Lower lobe of right lung (tissue), 2 donors: Measurements from ENCODE around the gene SIM2. TPM values are rescaled to one million over a fixed set of nuclear protein-coding genes. Genes with fewer than 3 reads are reported as not detected.
A peak's percentile ranks its signal among the peaks of the same experiment; 100 is the strongest.

ENCODE experiments used
- ATAC-seq, 2 donors: fragments of 200-7000 bp; cut with Tn5 transposase; one replicate each; pipeline ENCODE4 v1.9.1; 2020 to 2022; ENCODE audit warnings: mild to moderate bottlenecking in 2 of 2, moderate library complexity in 2 of 2
- DNase-seq: peaks from one replicate; pipeline ENCODE4 v3.0.0-alpha.2; 2020
- H3K27ac ChIP-seq: fragments of 200-600 bp; one replicate; pipeline ENCODE4 v1.8.0; 2022
- H3K27me3 ChIP-seq: fragments of 200-600 bp; one replicate; pipeline ENCODE4 v1.8.0; 2022; ENCODE audit warnings: low read depth
- H3K36me3 ChIP-seq: fragments of 200-600 bp; one replicate; pipeline ENCODE4 v1.8.0; 2022; ENCODE audit warnings: mild to moderate bottlenecking
- H3K4me1 ChIP-seq: fragments of 200-600 bp; one replicate; pipeline ENCODE4 v1.8.0; 2022
- H3K4me3 ChIP-seq: fragments of 200-600 bp; one replicate; pipeline ENCODE4 v1.8.0; 2022; ENCODE audit warnings: mild to moderate bottlenecking
- H3K9me3 ChIP-seq: fragments of 200-600 bp; one replicate; pipeline ENCODE4 v1.8.0; 2022
- intact Hi-C: fragments of 100-400 bp; cut with DNase I; formaldehyde crosslinking; loops from one replicate; pipeline ENCODE4 v1.11.0; 2022
- total RNA-seq: library from RNA; stranded (reverse); fragmentation: NEBNext Ultra II Directional; extraction: Animal tissue kit (Norgen Biotek cat#: 25700); gene quantifications from one replicate; pipeline ENCODE4 v1.2.1, GENCODE V29; 2021
- TF ChIP-seq, protein P1 (sequence below): fragments of 200-600 bp; IDR thresholded peaks from one replicate; pipeline ENCODE4 v1.8.0; 2022; ENCODE audit warnings: antibody characterized with exemption, mild to moderate bottlenecking
- donor health status: DM: no; HTN: yes; CAD: no; lungs with severe emphysema.

Gene SIM2
- total RNA-seq, 1 donor from 2014 or later: not detected

DNA sequence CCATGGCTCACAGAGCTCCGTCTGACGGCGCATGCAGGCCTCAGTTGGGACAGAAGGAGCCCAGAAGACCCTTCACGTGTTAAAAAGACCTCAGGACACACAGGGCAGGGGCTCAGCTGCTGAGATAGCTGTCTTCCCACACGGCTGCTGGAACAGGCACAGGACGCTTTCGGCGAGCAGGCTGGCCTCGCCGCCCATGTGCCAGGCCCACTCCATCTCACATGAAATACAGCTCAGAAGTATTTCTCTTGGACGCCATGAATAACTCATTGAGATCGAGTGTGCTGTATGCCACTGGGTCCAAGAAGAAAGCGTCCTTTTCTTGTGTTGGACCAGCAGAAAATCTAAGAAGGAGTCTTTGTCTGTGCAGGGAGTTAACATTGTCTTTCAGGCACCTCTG is 69.6 kb downstream of the SIM2 start:
- Histone ChIP-seq H3K27me3 (no peaks in the 10 kb centered on the region), H3K27ac (peak overlapping the region; percentile 56), H3K4me3 (no peak overlapping the region), H3K36me3 (no peaks in the 10 kb centered on the region), H3K4me1 (peaks cover 5% of the 10 kb centered on the region), H3K9me3 (no peaks in the 10 kb centered on the region)
- ATAC-seq: no peak
- TF ChIP-seq, protein P1, sequence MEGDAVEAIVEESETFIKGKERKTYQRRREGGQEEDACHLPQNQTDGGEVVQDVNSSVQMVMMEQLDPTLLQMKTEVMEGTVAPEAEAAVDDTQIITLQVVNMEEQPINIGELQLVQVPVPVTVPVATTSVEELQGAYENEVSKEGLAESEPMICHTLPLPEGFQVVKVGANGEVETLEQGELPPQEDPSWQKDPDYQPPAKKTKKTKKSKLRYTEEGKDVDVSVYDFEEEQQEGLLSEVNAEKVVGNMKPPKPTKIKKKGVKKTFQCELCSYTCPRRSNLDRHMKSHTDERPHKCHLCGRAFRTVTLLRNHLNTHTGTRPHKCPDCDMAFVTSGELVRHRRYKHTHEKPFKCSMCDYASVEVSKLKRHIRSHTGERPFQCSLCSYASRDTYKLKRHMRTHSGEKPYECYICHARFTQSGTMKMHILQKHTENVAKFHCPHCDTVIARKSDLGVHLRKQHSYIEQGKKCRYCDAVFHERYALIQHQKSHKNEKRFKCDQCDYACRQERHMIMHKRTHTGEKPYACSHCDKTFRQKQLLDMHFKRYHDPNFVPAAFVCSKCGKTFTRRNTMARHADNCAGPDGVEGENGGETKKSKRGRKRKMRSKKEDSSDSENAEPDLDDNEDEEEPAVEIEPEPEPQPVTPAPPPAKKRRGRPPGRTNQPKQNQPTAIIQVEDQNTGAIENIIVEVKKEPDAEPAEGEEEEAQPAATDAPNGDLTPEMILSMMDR: no peak
- no peak for DNase-seq
- intact Hi-C loops: no loop called here

DNA sequence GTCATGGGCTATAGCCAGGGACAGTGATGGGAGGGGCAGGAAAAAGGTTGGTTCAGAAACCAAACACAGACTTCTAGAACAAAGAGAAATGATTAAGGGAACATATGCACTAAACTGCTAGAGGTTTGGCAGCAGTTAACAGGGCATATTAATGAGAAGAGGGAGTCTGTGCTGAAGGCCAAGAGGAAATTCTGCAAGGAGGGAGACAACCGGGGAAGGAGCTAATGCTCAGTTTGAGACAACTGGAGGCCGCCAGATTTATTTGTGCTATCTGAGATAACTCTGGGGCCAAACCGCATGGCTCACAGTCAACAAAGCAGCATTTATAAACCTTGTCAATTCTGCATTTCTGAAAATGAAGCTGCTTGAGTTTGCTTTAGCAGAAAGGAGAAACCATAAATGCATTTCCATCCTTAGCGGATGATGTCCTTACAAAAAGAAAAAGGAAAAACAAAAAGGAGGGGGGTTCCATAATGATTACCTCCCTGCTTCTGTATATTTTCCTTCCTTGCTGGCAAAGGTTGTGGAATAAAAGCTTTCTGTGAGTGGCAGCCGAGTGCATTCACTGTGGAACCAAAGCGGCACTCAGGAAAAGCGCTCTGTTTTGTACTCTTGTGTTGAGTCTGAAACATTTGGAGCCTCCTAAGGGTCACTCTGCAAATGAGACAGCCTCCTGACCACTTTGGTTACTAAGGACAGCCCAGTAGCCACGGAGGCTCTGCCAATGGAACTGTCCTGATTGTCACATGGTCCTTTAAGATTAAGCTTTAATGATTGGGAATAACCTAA is 70.3 kb downstream of the SIM2 start:
- intact Hi-C loops: no loop called here
- H3K4me3 ChIP-seq: no peak overlapping the region
- no peak overlapping the region for H3K27ac ChIP-seq
- ATAC-seq (no peak), DNase-seq (no peak)
- no peaks in the 10 kb centered on the region for H3K27me3 ChIP-seq
- H3K9me3 ChIP-seq: no peaks in the 10 kb centered on the region
- peaks cover 5% of the 10 kb centered on the region for H3K4me1 ChIP-seq
- no peaks in the 10 kb centered on the region for H3K36me3 ChIP-seq
- TF ChIP-seq, protein P1: no peak

DNA sequence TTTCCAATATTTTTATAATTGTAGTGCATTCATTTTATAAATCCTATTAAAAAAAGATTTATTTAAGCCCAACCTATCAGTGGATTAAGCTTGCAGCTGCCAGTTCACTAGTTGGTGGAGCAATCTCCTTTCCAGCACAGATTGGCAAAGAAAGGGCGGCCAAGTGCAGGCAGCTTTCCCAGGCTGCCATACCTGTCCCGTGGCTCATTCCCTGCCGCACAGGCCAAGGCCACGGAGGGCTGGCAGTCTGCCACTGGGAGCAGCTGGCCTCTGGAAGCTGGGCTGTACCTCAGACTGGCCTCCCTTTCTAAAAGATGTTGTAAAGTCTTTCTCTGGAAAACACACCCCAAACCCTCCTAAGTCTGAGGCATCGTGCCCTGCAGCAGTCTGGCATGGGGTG is 74.2 kb downstream of the SIM2 start:
- no peaks in the 10 kb centered on the region for H3K27me3 ChIP-seq
- DNase-seq (peak; percentile 72), ATAC-seq (peak; percentile 72 to 74)
- no peaks in the 10 kb centered on the region for H3K9me3 ChIP-seq
- no peaks in the 10 kb centered on the region for H3K36me3 ChIP-seq
- peaks cover 5% of the 10 kb centered on the region for H3K4me1 ChIP-seq
- H3K4me3 ChIP-seq: no peak overlapping the region
- intact Hi-C loops: no loop called here
- H3K27ac ChIP-seq: no peak overlapping the region
- TF ChIP-seq, protein P1: no peak

DNA sequence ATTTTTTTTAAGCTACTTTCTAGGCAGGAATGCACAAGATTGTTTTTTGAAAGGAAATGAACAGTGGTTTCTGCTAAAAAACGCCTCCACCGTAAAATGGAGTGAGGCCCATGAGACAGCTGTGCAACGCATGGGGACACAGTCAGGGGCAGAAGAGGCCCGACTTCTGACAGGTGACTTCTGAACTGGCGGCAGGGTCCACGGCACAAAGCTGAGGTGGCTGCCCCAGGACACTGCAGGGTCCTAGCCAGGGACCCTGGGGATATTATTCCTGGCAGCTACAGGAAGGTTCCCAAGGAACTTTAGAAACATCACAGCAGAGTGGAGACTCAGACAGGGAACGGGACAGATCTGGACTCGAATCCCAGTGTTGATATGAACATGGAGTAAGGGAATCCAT is 75.1 kb downstream of the SIM2 start:
- no peaks in the 10 kb centered on the region for H3K9me3 ChIP-seq
- ATAC-seq (no peak), DNase-seq (no peak)
- intact Hi-C loops: no loop called here
- TF ChIP-seq, protein P1: no peak
- no peaks in the 10 kb centered on the region for H3K4me1 ChIP-seq
- no peak overlapping the region for H3K4me3 ChIP-seq
- H3K36me3 ChIP-seq: no peaks in the 10 kb centered on the region
- no peak overlapping the region for H3K27ac ChIP-seq
- no peaks in the 10 kb centered on the region for H3K27me3 ChIP-seq

DNA sequence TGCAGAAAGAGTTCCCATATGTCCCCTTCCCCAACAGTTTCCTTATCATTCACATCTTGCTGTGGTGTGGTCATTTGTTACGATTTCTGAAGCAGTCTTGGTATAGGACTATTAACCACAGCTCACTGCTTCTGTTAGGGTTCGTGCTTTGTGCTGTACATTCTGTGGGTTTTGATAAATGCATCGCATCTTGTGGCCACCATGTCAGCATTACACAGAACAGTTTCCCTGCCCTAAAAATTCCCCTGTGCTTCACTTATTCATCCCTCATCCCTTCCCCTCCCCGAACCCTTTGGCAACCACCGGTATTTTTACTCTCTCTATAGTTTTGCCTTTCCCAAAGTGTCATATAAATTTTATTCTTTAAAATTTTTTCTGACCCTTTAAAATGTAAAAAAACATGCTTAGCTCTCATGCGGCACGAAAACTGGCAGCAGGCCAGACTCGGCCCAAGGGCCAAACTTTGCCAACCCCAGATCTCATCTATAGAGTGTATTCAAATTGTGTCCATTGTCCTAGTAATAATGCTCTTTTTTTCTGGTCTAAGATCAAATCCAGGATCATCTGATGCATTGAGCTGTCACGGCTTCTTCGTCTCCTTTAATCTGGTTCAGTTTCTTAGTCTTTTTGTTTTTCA is 78.2 kb downstream of the SIM2 start:
- TF ChIP-seq, protein P1: no peak
- intact Hi-C loops: no loop called here
- H3K27ac ChIP-seq: no peak overlapping the region
- DNase-seq: no peak
- H3K9me3 ChIP-seq: no peaks in the 10 kb centered on the region
- H3K27me3 ChIP-seq: no peaks in the 10 kb centered on the region
- no peak for ATAC-seq
- H3K36me3 ChIP-seq: no peaks in the 10 kb centered on the region
- H3K4me1 ChIP-seq: no peaks in the 10 kb centered on the region
- H3K4me3 ChIP-seq: no peak overlapping the region
